ENCODE measurements around the gene CD4.

GRCh38 chr12:6831450-6831995 is 42.2 kb downstream of the CD4 start:
- TF ChIP-seq CTCF (conservative IDR thresholded peaks at IDR 0.05; ENCODE audit: low read length) = no peak
- no peak for TF ChIP-seq EZH2phosphoT487 (IDR thresholded peaks at IDR 0.05; ENCODE audit: borderline replicate concordance, low read depth, low read length)

Measured in OCI-LY7 (cell line).